HL-60 (cell line): ENCODE measurements around the gene DIAPH3.

Experiments
- GABPA ChIP-seq: IDR thresholded peaks from 2 replicates; pipeline ENCODE4 v1.6.1; 2012; ENCODE audit warnings: low read depth
- POLR2AphosphoS5 ChIP-seq: IDR thresholded peaks from 2 replicates; pipeline ENCODE4 v1.6.1; 2012; ENCODE audit warnings: low read depth
- SPI1 ChIP-seq: IDR thresholded peaks from 2 replicates; pipeline ENCODE4 v1.6.1; 2012; ENCODE audit warnings: low read depth, mild to moderate bottlenecking, borderline replicate concordance
- TF ChIP-seq, protein P1 (sequence below): IDR thresholded peaks from one replicate; pipeline ENCODE4 v1.5.1; 2011; ENCODE audit warnings: low read length, control low read depth, inconsistent platforms; ENCODE audit not compliant: insufficient read depth
- TF ChIP-seq, protein P2 (sequence below): IDR thresholded peaks from 2 replicates; pipeline ENCODE4 v1.6.1; 2012; ENCODE audit warnings: low read depth; ENCODE audit not compliant: insufficient replicate concordance

DNA sequence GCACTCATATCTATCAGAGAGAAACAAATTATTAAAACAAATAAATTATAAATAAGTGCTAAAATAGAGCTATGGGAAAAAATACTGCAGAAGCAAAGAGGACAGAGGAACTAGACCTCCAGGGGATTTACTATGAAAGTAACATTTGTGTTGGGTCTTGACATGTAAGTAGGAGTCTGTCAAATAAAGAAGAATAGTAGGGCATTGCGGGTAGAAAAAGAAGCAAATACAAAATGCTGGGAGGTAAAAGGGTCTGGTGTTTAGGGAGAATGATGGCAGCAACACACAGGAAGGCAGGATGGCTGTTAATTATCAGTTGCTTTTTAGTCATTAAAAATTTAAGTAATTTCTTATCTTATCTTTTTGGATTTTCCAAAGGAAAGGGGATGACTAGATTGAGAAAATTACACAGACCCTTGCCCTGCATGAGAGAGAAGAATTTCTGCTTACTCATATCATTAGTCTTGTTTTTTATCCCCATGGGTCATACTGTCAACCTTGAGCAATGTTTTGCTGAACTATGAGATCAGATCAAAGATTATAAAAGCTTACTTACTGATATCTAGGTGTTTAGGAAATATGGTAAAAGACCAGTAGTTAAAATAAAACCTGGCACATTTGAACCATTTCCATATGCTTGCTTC lies 472.7 kb downstream of the DIAPH3 start:
- TF ChIP-seq POLR2AphosphoS5 (no peak), GABPA (no peak), SPI1 (no peak)
- TF ChIP-seq, protein P1, sequence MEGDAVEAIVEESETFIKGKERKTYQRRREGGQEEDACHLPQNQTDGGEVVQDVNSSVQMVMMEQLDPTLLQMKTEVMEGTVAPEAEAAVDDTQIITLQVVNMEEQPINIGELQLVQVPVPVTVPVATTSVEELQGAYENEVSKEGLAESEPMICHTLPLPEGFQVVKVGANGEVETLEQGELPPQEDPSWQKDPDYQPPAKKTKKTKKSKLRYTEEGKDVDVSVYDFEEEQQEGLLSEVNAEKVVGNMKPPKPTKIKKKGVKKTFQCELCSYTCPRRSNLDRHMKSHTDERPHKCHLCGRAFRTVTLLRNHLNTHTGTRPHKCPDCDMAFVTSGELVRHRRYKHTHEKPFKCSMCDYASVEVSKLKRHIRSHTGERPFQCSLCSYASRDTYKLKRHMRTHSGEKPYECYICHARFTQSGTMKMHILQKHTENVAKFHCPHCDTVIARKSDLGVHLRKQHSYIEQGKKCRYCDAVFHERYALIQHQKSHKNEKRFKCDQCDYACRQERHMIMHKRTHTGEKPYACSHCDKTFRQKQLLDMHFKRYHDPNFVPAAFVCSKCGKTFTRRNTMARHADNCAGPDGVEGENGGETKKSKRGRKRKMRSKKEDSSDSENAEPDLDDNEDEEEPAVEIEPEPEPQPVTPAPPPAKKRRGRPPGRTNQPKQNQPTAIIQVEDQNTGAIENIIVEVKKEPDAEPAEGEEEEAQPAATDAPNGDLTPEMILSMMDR: no peak
- TF ChIP-seq, protein P2, sequence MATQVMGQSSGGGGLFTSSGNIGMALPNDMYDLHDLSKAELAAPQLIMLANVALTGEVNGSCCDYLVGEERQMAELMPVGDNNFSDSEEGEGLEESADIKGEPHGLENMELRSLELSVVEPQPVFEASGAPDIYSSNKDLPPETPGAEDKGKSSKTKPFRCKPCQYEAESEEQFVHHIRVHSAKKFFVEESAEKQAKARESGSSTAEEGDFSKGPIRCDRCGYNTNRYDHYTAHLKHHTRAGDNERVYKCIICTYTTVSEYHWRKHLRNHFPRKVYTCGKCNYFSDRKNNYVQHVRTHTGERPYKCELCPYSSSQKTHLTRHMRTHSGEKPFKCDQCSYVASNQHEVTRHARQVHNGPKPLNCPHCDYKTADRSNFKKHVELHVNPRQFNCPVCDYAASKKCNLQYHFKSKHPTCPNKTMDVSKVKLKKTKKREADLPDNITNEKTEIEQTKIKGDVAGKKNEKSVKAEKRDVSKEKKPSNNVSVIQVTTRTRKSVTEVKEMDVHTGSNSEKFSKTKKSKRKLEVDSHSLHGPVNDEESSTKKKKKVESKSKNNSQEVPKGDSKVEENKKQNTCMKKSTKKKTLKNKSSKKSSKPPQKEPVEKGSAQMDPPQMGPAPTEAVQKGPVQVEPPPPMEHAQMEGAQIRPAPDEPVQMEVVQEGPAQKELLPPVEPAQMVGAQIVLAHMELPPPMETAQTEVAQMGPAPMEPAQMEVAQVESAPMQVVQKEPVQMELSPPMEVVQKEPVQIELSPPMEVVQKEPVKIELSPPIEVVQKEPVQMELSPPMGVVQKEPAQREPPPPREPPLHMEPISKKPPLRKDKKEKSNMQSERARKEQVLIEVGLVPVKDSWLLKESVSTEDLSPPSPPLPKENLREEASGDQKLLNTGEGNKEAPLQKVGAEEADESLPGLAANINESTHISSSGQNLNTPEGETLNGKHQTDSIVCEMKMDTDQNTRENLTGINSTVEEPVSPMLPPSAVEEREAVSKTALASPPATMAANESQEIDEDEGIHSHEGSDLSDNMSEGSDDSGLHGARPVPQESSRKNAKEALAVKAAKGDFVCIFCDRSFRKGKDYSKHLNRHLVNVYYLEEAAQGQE: no peak
